ENCODE data around the gene OARD1. TPM values are rescaled to one million over a fixed set of nuclear protein-coding genes. Genes with fewer than 3 reads are reported as not detected.

The OARD1 gene
- total and polyA plus RNA-seq, 10 of the 15 experiments (the other 5 are each of a cell fraction or from before 2014, with no cell fraction given), result 19.0 to 63.5 (median 43.6) TPM

- no peak for TF ChIP-seq HSF1 (IDR thresholded peaks at IDR 0.05; ENCODE audit: low read depth, low read length)
- TF ChIP-seq SREBF1 (IDR thresholded peaks at IDR 0.05; ENCODE audit: low read length), result peak; percentile 39; the same call in 1 of the 2 replicates
- 0 out of 2 replicates have a peak, but pooled peaks have one; percentile 35 for TF ChIP-seq IRF3 (IDR thresholded peaks at IDR 0.05)
- TF ChIP-seq TAF1 (IDR thresholded peaks at IDR 0.05; ENCODE audit: borderline replicate concordance, low read depth, low read length), result peak; percentile 18; the same call in 1 of the 2 replicates
- TF ChIP-seq NR2F1 (conservative IDR thresholded peaks at IDR 0.05), result peak; percentile 49; the same call in 1 of the 2 replicates
- peak; percentile 6; the same call in 1 of the 2 replicates for TF ChIP-seq PAX5 (IDR thresholded peaks at IDR 0.05; ENCODE audit: borderline replicate concordance, low read depth, low read length)
- TF ChIP-seq, protein P1, sequence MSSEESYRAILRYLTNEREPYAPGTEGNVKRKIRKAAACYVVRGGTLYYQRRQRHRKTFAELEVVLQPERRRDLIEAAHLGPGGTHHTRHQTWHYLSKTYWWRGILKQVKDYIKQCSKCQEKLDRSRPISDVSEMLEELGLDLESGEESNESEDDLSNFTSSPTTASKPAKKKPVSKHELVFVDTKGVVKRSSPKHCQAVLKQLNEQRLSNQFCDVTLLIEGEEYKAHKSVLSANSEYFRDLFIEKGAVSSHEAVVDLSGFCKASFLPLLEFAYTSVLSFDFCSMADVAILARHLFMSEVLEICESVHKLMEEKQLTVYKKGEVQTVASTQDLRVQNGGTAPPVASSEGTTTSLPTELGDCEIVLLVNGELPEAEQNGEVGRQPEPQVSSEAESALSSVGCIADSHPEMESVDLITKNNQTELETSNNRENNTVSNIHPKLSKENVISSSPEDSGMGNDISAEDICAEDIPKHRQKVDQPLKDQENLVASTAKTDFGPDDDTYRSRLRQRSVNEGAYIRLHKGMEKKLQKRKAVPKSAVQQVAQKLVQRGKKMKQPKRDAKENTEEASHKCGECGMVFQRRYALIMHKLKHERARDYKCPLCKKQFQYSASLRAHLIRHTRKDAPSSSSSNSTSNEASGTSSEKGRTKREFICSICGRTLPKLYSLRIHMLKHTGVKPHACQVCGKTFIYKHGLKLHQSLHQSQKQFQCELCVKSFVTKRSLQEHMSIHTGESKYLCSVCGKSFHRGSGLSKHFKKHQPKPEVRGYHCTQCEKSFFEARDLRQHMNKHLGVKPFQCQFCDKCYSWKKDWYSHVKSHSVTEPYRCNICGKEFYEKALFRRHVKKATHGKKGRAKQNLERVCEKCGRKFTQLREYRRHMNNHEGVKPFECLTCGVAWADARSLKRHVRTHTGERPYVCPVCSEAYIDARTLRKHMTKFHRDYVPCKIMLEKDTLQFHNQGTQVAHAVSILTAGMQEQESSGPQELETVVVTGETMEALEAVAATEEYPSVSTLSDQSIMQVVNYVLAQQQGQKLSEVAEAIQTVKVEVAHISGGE (CRISPR knock-in tag; IDR thresholded peaks at IDR 0.05), result no peak
- TF ChIP-seq, protein P2, sequence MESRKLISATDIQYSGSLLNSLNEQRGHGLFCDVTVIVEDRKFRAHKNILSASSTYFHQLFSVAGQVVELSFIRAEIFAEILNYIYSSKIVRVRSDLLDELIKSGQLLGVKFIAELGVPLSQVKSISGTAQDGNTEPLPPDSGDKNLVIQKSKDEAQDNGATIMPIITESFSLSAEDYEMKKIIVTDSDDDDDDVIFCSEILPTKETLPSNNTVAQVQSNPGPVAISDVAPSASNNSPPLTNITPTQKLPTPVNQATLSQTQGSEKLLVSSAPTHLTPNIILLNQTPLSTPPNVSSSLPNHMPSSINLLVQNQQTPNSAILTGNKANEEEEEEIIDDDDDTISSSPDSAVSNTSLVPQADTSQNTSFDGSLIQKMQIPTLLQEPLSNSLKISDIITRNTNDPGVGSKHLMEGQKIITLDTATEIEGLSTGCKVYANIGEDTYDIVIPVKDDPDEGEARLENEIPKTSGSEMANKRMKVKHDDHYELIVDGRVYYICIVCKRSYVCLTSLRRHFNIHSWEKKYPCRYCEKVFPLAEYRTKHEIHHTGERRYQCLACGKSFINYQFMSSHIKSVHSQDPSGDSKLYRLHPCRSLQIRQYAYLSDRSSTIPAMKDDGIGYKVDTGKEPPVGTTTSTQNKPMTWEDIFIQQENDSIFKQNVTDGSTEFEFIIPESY (IDR thresholded peaks at IDR 0.05), result 0 out of 2 replicates have a peak, but pooled peaks have one; percentile 13
- TF ChIP-seq, protein P3, sequence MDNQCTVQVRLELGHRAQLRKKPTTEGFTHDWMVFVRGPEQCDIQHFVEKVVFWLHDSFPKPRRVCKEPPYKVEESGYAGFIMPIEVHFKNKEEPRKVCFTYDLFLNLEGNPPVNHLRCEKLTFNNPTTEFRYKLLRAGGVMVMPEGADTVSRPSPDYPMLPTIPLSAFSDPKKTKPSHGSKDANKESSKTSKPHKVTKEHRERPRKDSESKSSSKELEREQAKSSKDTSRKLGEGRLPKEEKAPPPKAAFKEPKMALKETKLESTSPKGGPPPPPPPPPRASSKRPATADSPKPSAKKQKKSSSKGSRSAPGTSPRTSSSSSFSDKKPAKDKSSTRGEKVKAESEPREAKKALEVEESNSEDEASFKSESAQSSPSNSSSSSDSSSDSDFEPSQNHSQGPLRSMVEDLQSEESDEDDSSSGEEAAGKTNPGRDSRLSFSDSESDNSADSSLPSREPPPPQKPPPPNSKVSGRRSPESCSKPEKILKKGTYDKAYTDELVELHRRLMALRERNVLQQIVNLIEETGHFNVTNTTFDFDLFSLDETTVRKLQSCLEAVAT (IDR thresholded peaks at IDR 0.05), result peak; percentile 93
- no peak for TF ChIP-seq FOS (IDR thresholded peaks at IDR 0.05; ENCODE audit: borderline replicate concordance, extremely low read depth, insufficient read length)
- 0 out of 2 replicates have a peak, but pooled peaks have one; percentile 10 for TF ChIP-seq TCF12 (IDR thresholded peaks at IDR 0.05; ENCODE audit: low read depth, low read length)
- no peak for TF ChIP-seq BRCA1 (IDR thresholded peaks at IDR 0.05; ENCODE audit: low read depth, low read length)
- peak; percentile 72 for TF ChIP-seq ELK1 (IDR thresholded peaks at IDR 0.05; ENCODE audit: low read depth, low read length)
- no peak for TF ChIP-seq MEF2A (IDR thresholded peaks at IDR 0.05; ENCODE audit: insufficient read depth, low read depth, low read length)
- no peak for TF ChIP-seq PBX3 (IDR thresholded peaks at IDR 0.05; ENCODE audit: insufficient replicate concordance, low read depth, low read length)
Observed at GRCh38 chr6:41071923-41072835, at the start of gene OARD1 (continued).

Measured in GM12878 (cell line).